ENCODE results near the gene REPIN1. TPM values are rescaled to one million over a fixed set of nuclear protein-coding genes. Genes with fewer than 3 reads are reported as not detected.
A peak's percentile ranks its signal among the peaks of the same experiment; 100 is the strongest.

REPIN1 gene
- total RNA-seq, 1 donor from 2014 or later, result 49.4 TPM

GRCh38 chr7:150420987-150421674 is 52.5 kb downstream of the REPIN1 start:
- Histone ChIP-seq H3K4me1 (no peaks in the 10 kb centered on the region), H3K27ac (no peak overlapping the region), H3K27me3 (no peaks in the 10 kb centered on the region), H3K9me3 (no peaks in the 10 kb centered on the region), H3K36me3 (no peaks in the 10 kb centered on the region), H3K4me3 (no peak overlapping the region)
- peak in 1 of 2 donors; percentile 84 for DNase-seq (ENCODE audit: extremely low spot score in 2 of 2)
- intact Hi-C loops (cut with DNase I), result no loop called here
- TF ChIP-seq POLR2A (IDR thresholded peaks at IDR 0.05) (no peak), CTCF (IDR thresholded peaks at IDR 0.05) (peak; percentile 54 to 86 (median 79)), POLR2AphosphoS5 (IDR thresholded peaks at IDR 0.05; ENCODE audit: insufficient read depth in 1 of 2, low read depth in 1 of 2) (peak in 1 of 2 donors; percentile 38)

- TF ChIP-seq POLR2AphosphoS5 (IDR thresholded peaks at IDR 0.05; ENCODE audit: insufficient read depth in 1 of 2, low read depth in 1 of 2) (no peak), POLR2A (IDR thresholded peaks at IDR 0.05) (no peak), CTCF (IDR thresholded peaks at IDR 0.05) (no peak)
- DNase-seq (ENCODE audit: extremely low spot score in 2 of 2), result peak in 1 of 2 donors; percentile 69
- Histone ChIP-seq H3K9me3 (no peaks in the 10 kb centered on the region), H3K27ac (no peak overlapping the region), H3K27me3 (no peaks in the 10 kb centered on the region), H3K36me3 (no peaks in the 10 kb centered on the region), H3K4me1 (no peaks in the 10 kb centered on the region), H3K4me3 (no peak overlapping the region)
- intact Hi-C loops (cut with DNase I), result no loop called here
Observed at GRCh38 chr7:150421831-150422230, 53.2 kb downstream of the REPIN1 start.

Other genes with a start within 250 kb of the REPIN1 start
- 14.0 TPM for gene LRRC61, start 45.5 kb upstream of the REPIN1 start, total RNA-seq
- 24.1 TPM for gene ACTR3C, start 45.3 kb upstream of the REPIN1 start, total RNA-seq
- gene RARRES2, start 27.2 kb upstream of the REPIN1 start, total RNA-seq, result 305 TPM
- 4.4 TPM for gene ZNF775, start 10.5 kb downstream of the REPIN1 start, total RNA-seq
- gene GIMAP8, start 81.8 kb downstream of the REPIN1 start, total RNA-seq, result 9.6 TPM
- 16.0 TPM for gene GIMAP7, start 146.1 kb downstream of the REPIN1 start, total RNA-seq
- 25.3 TPM for gene GIMAP4, start 198.6 kb downstream of the REPIN1 start, total RNA-seq